NOMO-1 (cell line): Measurements from ENCODE around the gene SPPL2B.

Source experiments
- DNase-seq, 2 experiments: peaks; one replicate each; lab custom pipeline; 2025; ENCODE audit not compliant: unreplicated experiment in 2 of 2; lab: John Stamatoyannopoulos, UW

SPPL2B gene

GRCh38 chr19:2399582-2399981, 71.1 kb downstream of the SPPL2B start:
- no peak for DNase-seq
